Erythroblast (primary cell): ENCODE data around the gene CTNNA3.

Experiments used
- GATA1 ChIP-seq: IDR thresholded peaks from 2 replicates; pipeline ENCODE4 v1.6.1; 2011; ENCODE audit warnings: low read depth, mild to moderate bottlenecking, control low read depth, low read length, moderate library complexity
- POLR2A ChIP-seq: IDR thresholded peaks from 2 replicates; pipeline ENCODE4 v1.6.1; 2011; ENCODE audit warnings: mild to moderate bottlenecking, low read length

DNA sequence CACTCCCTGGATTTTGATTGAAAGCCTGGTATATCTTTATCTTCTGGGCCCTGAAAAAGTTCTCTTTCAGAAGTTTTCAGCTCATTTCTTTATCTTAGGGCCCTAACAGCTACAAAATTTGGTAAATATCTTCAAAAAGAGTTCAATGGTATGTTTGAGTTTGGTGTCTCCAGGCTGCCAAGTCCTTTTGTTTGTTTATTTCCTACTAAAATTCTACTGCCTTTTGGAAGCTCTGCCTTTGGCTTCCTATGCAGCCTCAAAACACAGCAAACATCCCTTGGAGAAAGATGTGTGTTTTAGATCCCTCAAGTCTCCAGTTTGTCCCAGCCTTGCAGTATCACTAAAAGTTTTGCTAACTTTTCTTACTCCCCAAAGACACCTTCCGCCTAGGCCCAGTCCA is 623.3 kb downstream of the CTNNA3 start:
- TF ChIP-seq POLR2A (no peak), GATA1 (no peak)
